NCI-H748 (cell line): ENCODE results near the gene MAP3K14.
A peak's percentile ranks its signal among the peaks of the same experiment; 100 is the strongest.

Experiments used
- DNase-seq: peaks from one replicate; lab custom pipeline; 2025; ENCODE audit not compliant: unreplicated experiment; lab: John Stamatoyannopoulos, UW

The MAP3K14 gene

DNA sequence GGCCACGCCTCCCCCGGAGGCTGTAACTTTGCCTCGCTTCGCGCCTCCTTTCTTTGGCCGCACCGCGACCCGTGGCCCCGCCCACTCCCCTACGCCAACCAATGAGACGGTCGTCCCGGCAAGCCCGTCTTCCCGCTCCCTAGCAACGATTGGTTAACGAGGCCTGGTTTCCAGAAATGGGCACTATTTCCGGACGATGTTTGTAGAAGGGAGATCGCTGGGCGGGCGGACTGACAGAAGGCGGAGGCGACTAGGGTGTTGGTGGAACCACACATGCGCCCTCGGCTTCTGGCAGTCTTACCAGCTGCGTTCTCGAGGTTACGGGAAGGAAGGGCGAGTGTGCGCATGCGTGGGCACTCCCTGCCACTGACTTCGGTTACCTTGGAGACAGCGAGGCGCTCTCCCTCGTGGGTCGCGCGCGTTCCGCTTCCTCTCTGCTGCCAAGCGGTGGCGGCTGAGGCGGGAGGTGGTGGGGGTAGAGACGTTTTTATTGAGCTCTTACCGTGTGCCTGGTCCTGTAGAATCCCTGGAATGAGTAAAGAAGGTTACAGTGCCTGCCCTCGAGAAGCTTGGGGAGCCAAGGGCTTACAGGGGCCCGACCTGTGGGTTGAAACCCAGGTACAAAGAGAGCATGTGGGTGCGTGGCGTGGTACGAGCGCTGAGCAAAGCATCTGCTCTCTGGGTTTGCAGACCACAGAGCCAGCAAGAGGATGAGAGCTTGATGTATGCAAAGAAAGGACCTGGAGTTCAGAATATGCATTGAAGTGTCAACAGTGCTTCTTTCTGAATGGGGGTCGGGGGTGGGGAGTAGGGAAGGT, 500 bp upstream of the MAP3K14 start:
- peak; percentile 100 for DNase-seq

DNA sequence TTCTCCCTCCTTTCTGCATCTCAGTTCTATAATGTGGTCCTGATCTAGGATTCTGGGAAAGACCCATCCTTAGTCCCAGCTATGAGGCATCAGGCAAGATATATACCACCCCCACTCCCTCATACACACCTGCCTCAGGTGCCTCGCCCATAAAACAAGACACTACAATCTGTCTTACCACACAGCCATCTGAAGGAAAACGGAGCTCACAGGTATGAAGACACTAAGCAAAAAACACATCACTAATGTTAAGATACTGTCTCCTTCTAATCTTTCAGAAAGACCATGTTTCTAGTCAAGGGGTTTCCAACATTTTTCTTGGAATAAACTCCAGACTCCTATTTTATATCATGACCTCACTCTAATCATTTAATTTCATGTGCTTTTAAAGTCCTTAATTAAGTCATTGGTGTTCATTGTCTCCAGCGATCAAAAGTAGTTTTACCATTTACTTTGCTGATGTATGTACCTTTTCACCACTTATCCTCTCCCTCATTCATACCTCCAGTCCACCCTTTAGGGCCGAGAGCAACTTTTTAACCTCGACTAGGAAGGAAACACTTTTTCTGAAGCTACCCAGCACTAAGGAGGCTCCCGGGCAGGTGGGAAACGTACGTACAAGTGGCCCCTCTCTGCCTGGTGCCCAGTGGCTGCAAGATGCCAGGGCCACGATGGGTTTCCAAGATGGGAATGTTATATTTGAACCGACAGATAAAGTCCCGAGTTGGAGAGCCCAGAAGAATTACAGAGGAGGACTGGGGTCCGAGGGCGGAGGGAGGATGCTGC, 979 bp downstream of the MAP3K14 start:
- DNase-seq, result peak; percentile 40

DNA sequence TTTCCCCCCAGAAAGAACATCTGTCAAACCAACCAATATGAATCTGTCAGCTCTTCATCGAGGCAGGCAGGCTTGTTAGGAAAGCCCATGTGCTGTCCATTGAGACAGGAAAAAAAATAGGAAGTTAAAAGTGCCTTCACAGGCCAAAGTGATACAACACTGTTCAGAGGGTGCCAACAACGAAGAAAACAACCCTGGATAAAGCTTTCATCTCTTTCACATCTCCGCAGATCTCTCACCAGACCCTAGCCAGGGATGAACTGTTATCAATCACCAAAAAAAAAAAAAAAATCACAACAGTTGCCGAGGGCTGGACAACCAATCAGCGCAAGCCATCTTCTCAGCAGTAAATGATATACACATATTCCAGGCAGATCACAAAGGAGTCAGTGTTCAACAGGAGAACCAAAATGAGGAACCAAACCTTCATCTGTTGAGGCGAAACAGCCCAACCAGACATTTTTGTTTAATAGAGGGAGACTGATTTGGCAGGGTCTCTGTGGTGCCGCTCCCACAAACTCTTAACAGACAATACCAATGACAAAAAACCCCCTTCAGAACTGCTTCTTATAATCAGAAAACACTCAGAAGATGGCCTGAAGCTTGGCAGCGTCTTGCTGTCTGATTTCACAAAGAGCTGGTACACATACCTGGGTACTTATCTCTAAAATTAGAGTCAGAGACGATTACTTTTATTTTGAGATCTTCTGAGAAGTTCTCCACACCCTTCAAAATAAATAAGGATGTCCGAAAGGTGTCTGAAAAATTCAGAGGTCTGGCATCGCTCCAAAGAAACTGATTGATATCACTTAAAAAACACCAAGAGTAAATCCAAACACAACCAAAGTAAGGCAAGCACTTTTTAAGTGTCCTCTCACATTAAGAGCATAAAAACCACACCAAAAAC, 1.8 kb downstream of the MAP3K14 start:
- peak; percentile 12 for DNase-seq

DNA sequence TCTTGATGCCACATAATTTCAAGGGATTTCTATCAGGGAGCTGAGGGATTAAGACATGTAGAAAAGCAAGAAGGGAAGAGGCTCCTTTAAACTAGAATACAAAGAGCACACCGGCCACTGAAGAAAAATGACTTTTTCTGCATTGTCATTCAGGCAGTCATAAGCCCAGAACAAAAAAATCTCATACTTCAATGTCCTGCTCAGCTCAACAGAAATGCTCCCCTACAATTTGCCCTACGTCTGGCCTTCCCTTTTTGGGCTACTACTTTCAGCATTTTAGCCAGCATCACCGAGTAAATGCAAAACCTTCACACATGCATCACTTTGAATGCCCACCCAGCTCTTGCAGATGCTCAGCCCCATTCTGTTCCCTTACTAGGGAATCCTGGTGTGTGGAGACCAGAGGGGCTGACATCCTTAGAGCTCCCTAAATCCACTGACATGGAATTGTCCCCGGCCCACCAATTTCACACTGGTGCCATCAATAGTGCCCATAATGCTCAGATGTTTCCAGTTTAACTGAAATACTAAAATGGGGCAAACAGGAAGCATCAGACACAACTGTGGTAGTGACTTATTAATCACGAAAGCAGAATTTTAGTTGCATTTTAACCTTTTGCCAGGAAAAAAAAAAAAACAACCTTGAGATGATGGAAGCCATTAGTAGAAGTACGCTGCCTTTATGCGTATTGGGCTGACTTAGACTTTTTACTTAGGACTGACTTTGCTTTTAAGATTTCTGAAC, 2.7 kb downstream of the MAP3K14 start:
- no peak for DNase-seq

DNA sequence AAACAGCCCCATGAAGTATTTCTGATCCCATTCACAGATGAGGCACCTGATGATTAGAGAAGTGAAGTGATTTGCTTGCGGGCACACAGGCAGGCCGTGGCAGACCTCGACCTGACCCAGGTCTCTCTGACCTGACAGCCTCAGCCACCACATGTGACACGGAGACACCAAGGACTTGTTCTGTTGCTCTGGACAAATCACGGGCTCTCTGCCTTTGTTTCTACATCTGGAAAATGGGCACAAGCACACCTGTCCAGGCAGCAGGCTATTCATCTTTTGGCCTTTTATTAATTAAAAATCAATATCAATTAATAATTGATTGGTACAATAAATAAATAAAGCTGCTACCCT, 3.4 kb downstream of the MAP3K14 start:
- no peak for DNase-seq

GRCh38 chr17:45312477-45313420, 4.1 kb downstream of the MAP3K14 start:
- DNase-seq, result no peak

DNA sequence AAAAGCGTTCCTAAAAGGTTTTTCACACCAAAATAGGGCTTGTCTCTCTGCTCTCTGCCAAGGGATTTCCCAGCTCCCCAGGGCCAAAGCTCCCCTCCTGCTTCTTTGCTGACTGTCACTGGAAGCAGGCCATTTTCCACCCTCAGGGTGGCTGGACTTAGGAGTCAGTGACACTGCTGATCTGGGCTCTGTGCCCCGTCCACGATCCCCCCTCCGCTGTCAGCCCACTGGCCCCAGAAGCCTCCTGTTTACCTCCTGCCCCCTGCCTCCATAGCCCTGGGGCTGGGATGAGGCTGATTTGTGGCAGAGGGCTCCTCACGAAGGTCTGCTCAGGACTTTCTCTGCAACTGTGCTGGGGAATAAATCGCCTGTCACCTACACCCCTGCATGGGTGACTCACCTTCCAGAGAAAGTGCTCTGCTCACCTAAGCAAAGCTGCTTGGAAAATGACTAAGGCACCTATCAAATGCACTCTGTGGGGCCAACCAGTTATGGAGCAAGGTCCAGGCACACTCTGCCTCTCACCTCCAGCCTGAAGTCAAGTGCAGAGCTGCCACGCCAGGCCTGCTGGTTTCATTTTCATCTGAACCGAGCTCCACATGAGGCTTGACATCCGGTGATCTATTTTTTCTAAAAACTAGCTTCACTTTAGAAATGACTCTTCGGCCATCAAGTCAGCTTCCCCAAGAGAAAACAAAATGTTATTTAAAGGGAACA, 4.9 kb downstream of the MAP3K14 start:
- no peak for DNase-seq

GRCh38 chr17:45311401-45311759, 5.4 kb downstream of the MAP3K14 start:
- no peak for DNase-seq

DNA sequence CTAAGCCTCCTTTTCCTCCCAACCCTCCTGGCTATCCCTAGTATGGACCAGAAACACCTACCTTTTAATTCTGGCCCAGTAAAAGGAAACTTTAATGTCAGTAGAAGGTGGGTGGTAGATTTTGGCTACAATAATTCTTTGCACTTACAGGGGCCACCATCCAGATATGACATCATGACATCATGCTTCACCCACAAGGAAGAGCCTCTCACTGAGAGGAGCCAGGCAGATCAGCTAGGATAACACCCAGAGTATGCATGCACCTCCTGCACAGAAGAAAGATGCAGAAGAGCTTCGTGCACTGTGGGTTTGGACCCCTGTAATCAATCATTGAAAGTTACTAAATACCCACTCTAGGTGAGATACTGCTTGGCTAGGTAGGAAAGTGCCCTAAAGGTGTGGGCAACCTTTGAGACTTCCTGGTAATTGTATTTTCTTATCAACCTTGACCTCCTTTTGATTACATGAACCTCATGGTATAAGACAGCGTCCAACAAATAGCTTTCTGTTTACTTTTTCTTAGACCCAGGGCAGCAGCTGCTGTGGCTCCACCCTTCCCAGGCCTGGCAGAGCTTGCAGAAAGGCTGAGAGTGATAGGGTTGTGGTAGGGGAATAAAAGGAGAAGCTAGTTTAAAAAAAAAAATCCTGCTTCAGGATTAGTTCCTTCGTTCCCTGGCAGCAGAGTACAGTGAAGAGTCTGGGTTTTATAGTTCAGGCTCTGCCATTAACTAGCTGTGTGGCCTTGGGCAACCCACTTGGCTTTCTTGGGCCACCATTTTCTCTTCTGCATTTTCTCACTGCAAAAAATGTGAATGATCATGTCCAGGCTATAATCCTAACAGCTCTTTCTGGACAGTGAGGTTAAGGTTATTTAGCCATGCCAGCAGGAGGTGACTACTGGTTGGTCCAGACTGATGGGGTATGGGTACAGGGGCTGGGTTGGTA, 6.2 kb downstream of the MAP3K14 start:
- DNase-seq, result peak; percentile 82

DNA sequence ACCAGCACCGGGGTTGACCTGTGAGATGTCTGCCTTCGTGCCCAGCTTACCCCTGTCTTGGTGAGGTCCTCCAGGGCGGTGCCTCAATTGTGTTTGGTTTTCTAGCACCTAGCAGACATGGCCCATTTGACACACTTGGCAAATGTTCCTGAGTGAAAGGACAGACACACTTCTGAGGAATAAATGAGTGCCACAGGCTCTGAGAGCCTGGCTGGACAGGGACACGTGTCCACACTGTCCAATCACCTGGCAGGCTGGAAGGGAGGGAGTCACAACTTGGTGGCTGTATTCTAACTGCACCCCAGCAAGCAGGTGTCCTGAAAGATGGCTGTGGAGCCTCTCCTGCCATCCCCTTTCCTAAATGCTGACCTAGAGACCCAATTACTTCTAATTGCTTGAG, 7.4 kb downstream of the MAP3K14 start:
- DNase-seq, result no peak

DNA sequence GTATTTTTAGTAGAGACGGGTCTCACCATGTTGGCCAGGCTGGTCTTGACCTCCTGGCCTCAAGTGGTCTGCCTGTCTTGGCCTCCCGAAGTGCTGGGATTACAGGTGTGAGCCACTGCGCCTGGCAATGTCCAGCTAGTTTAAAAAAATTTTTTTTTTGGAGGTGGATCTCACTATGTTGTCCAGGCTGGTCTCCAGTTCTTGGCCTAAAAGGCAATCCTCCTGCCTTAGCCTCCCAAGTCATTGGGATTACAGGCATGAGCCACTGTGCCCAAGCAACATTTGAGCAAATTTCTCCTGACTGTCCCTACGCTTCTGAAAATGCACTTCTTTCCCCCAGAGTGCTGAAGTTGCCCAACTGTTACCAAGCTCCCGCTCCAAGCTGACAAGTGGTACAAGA, 8.0 kb downstream of the MAP3K14 start:
- no peak for DNase-seq

DNA sequence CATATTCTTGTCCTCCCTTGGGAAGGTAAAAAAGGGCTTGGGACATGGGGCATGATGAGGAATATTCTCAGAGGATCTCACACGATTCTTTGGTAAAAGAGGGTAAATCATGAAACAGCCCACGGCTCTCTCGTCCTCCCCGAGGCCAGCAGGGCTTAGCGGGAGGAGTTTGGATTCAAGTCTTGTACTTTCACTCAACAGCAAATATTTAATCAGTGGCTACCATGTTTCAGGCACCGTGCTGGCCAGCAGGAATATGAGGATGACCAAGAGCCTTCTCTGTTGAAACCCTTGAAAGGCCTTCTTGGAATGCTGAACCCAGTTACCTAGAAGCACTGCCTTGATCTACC, 8.8 kb downstream of the MAP3K14 start:
- DNase-seq, result no peak

- DNase-seq, result no peak
Measured at GRCh38 chr17:45307290-45308015, 9.4 kb downstream of the MAP3K14 start.

DNA sequence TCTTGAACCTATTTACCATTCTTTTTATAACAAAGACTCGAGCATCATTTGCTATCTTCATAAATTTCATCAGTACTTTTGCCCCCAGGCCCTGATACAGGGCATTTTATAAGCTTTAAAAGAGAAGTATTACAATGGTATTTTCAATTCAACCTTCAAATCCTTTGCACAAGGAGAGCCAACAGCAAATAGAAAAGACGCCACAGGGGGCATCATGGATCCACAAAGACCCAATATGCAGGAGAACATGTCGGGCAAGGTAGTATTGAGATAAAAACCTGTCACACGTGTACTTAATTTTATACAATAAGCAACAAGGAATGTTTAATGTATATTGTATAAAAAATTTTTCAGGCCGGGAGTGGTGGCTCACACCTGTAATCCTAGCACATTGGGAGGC, 10.2 kb downstream of the MAP3K14 start:
- no peak for DNase-seq

GRCh38 chr17:45306094-45306493, 10.7 kb downstream of the MAP3K14 start:
- no peak for DNase-seq

- no peak for DNase-seq
Measured at GRCh38 chr17:45305530-45306087, 11.2 kb downstream of the MAP3K14 start.

DNA sequence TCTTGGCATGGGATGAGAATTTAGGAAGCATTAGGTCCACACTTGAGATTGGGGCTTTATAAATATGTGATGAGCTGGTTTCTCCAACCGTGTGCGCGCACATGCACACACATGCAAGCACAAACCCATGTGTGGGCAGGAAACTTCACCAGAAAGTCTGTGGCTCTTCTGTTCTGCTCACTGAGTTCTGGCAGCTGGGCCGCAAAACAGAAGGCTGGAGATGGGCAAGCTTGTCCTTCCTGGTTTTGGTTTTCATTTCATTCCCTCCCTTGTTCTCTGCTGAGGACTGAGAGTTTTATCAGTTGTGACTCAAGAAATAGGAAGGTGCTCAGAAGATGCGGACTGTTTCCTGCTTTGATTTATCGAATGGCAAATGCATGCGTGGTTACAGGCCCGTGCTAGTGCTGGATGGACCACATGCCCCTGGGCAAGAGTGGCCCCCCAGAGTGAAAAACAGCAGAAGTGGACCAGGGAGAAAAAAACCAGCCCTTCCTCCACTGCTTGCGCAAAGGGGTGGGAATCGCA, 14.1 kb downstream of the MAP3K14 start:
- no peak for DNase-seq
